HUES64 (cell line): ENCODE results near the gene FBRSL1.

Experiments used
- H3K27ac ChIP-seq: 2 replicates; pipeline ENCODE4 v1.7.0; 2013; ENCODE audit warnings: low read depth, low read length, inconsistent platforms
- H3K27me3 ChIP-seq: 2 replicates; pipeline ENCODE4 v1.6.1; 2013; ENCODE audit warnings: mild to moderate bottlenecking, low read length; ENCODE audit not compliant: insufficient read depth
- H3K36me3 ChIP-seq: 2 replicates; pipeline ENCODE4 v1.6.1; 2013; ENCODE audit warnings: mild to moderate bottlenecking, low read length; ENCODE audit not compliant: insufficient read depth
- H3K4me1 ChIP-seq: 2 replicates; pipeline ENCODE4 v1.6.1; 2013; ENCODE audit warnings: mild to moderate bottlenecking, low read length, moderate library complexity; ENCODE audit not compliant: insufficient read depth
- H3K4me3 ChIP-seq: 2 replicates; pipeline ENCODE4 v1.5.1; 2013; ENCODE audit warnings: mild to moderate bottlenecking, low read length, moderate library complexity
- H3K9ac ChIP-seq: 2 replicates; pipeline ENCODE4 v1.6.1; 2013; ENCODE audit warnings: mild to moderate bottlenecking, low read depth, low read length
- H3K9me3 ChIP-seq: 2 replicates; pipeline ENCODE4 v1.6.1; 2013; ENCODE audit warnings: low read depth, low read length; ENCODE audit not compliant: insufficient read depth
- WGBS: fragments of 150-250, 120-280 bp; methylation state at CpG from one replicate; pipeline ENCODE4 v1.1.7; 2013; ENCODE audit warnings: missing lambda C conversion rate; 5-methylcytosine and 5-hydroxymethylcytosine counted together

The FBRSL1 gene

GRCh38 chr12:132541200-132541599 lies 51.2 kb downstream of the FBRSL1 start:
- H3K27ac ChIP-seq = no peak overlapping the region
- H3K4me3 ChIP-seq = no peak overlapping the region
- no peak overlapping the region for H3K9ac ChIP-seq
- 87% methylated on average over 9 of the region's 9 CpGs for WGBS
- H3K4me1 ChIP-seq = no peaks in the 10 kb centered on the region
- H3K9me3 ChIP-seq = peaks cover 12% of the 10 kb centered on the region
- peaks cover 81% of the 10 kb centered on the region for H3K27me3 ChIP-seq
- no peaks in the 10 kb centered on the region for H3K36me3 ChIP-seq

- Histone ChIP-seq H3K36me3 (no peaks in the 10 kb centered on the region), H3K9me3 (peaks cover 4% of the 10 kb centered on the region), H3K9ac (no peak overlapping the region), H3K4me3 (no peak overlapping the region), H3K27ac (no peak overlapping the region), H3K4me1 (no peaks in the 10 kb centered on the region), H3K27me3 (peaks cover 85% of the 10 kb centered on the region)
- 91% methylated on average over 20 of the region's 20 CpGs for WGBS
These were observed 52.0 kb downstream of the FBRSL1 start for GRCh38 chr12:132541996-132542395.

GRCh38 chr12:132542661-132543060 lies 52.7 kb downstream of the FBRSL1 start:
- no peak overlapping the region for H3K27ac ChIP-seq
- H3K36me3 ChIP-seq = no peaks in the 10 kb centered on the region
- H3K9ac ChIP-seq = no peak overlapping the region
- peaks cover 85% of the 10 kb centered on the region for H3K27me3 ChIP-seq
- H3K4me1 ChIP-seq = no peaks in the 10 kb centered on the region
- H3K9me3 ChIP-seq = no peaks in the 10 kb centered on the region; the same call in 1 of the 2 replicates
- H3K4me3 ChIP-seq = no peak overlapping the region
- 92% methylated on average over 9 of the region's 9 CpGs for WGBS

- H3K9ac ChIP-seq = no peak overlapping the region
- no peaks in the 10 kb centered on the region for H3K36me3 ChIP-seq
These were observed 53.5 kb downstream of the FBRSL1 start for GRCh38 chr12:132543298-132544079.

GRCh38 chr12:132544080-132544397 lies 54.1 kb downstream of the FBRSL1 start:
- Histone ChIP-seq H3K4me1 (no peaks in the 10 kb centered on the region), H3K27me3 (peaks cover 85% of the 10 kb centered on the region), H3K9ac (no peak overlapping the region), H3K4me3 (no peak overlapping the region), H3K36me3 (no peaks in the 10 kb centered on the region), H3K27ac (no peak overlapping the region), H3K9me3 (no peaks in the 10 kb centered on the region)
- whole genome bisulfite sequencing = 92% methylated on average over 12 of the region's 12 CpGs

More at GRCh38 chr12:132543298-132544079, 53.5 kb downstream of the FBRSL1 start:
- Histone ChIP-seq H3K4me1 (no peaks in the 10 kb centered on the region), H3K27ac (no peak overlapping the region), H3K9me3 (no peaks in the 10 kb centered on the region; the same call in 1 of the 2 replicates), H3K27me3 (peaks cover 85% of the 10 kb centered on the region), H3K4me3 (no peak overlapping the region)
- WGBS = 88% methylated on average over 27 of the region's 27 CpGs

- Histone ChIP-seq H3K36me3 (no peaks in the 10 kb centered on the region), H3K27me3 (peaks cover 90% of the 10 kb centered on the region), H3K9ac (no peak overlapping the region), H3K27ac (no peak overlapping the region), H3K4me1 (no peaks in the 10 kb centered on the region), H3K4me3 (no peak overlapping the region), H3K9me3 (no peaks in the 10 kb centered on the region)
- WGBS = 93% methylated on average over 11 of the region's 11 CpGs
These were observed 54.5 kb downstream of the FBRSL1 start for GRCh38 chr12:132544498-132544897.

GRCh38 chr12:132545164-132545953 lies 55.4 kb downstream of the FBRSL1 start:
- H3K4me3 ChIP-seq = no peak overlapping the region
- no peak overlapping the region for H3K9ac ChIP-seq
- H3K27ac ChIP-seq = no peak overlapping the region
- H3K9me3 ChIP-seq = no peaks in the 10 kb centered on the region
- peaks cover 97% of the 10 kb centered on the region for H3K27me3 ChIP-seq
- H3K36me3 ChIP-seq = no peaks in the 10 kb centered on the region
- 90% methylated on average over 26 of the region's 26 CpGs for WGBS
- H3K4me1 ChIP-seq = no peaks in the 10 kb centered on the region

GRCh38 chr12:132545955-132546354 lies 56.0 kb downstream of the FBRSL1 start:
- Histone ChIP-seq H3K27ac (no peak overlapping the region), H3K36me3 (no peaks in the 10 kb centered on the region), H3K4me3 (no peak overlapping the region), H3K9me3 (no peaks in the 10 kb centered on the region), H3K27me3 (peaks cover 97% of the 10 kb centered on the region), H3K9ac (no peak overlapping the region), H3K4me1 (no peaks in the 10 kb centered on the region)
- 77% methylated on average over 13 of the region's 13 CpGs for WGBS

GRCh38 chr12:132546647-132547046 lies 56.7 kb downstream of the FBRSL1 start:
- WGBS = 86% methylated on average over 19 of the region's 19 CpGs
- H3K4me3 ChIP-seq = no peak overlapping the region
- H3K4me1 ChIP-seq = no peaks in the 10 kb centered on the region
- H3K9ac ChIP-seq = no peak overlapping the region
- peaks cover 97% of the 10 kb centered on the region for H3K27me3 ChIP-seq
- H3K9me3 ChIP-seq = no peaks in the 10 kb centered on the region
- H3K27ac ChIP-seq = no peak overlapping the region
- no peaks in the 10 kb centered on the region for H3K36me3 ChIP-seq

GRCh38 chr12:132547205-132547740 lies 57.3 kb downstream of the FBRSL1 start:
- Histone ChIP-seq H3K9me3 (no peaks in the 10 kb centered on the region), H3K36me3 (no peaks in the 10 kb centered on the region), H3K27me3 (peaks cover 97% of the 10 kb centered on the region), H3K4me1 (no peaks in the 10 kb centered on the region), H3K9ac (no peak overlapping the region), H3K4me3 (no peak overlapping the region), H3K27ac (no peak overlapping the region)
- 88% methylated on average over 17 of the region's 21 CpGs for WGBS

GRCh38 chr12:132548430-132549058 lies 58.6 kb downstream of the FBRSL1 start:
- WGBS = 93% methylated on average over 28 of the region's 28 CpGs
- Histone ChIP-seq H3K9me3 (no peaks in the 10 kb centered on the region), H3K27ac (no peak overlapping the region), H3K4me1 (no peaks in the 10 kb centered on the region), H3K4me3 (no peak overlapping the region), H3K9ac (no peak overlapping the region), H3K36me3 (no peaks in the 10 kb centered on the region), H3K27me3 (peaks cover 96% of the 10 kb centered on the region)
